WTC11 (cell line): ENCODE data around the gene RNF212B. TPM values are rescaled to one million over a fixed set of nuclear protein-coding genes. Genes with fewer than 3 reads are reported as not detected.

ENCODE experiments used
- ATAC-seq: fragments of 200-7000 bp; cut with Tn5 transposase; 2 replicates; pipeline ENCODE4 v1.10.0; 2021; ENCODE audit warnings: mild to moderate bottlenecking, moderate library complexity
- CTCF ChIA-PET: fragments of 300-600 bp; sonication (Branson Sonifier 250); formaldehyde crosslinking; loops from one replicate; lab custom pipeline; 2021; ENCODE audit warnings: antibody characterized with exemption; lab: Charles Lee
- POLR2A ChIA-PET: fragments of 350-600 bp; sonication (Branson Sonifier 250); formaldehyde crosslinking; loops from one replicate; lab custom pipeline; 2021; ENCODE audit warnings: antibody characterized with exemption; lab: Charles Lee
- DNase-seq: peaks from one replicate; pipeline ENCODE4 v3.0.0; 2021; ENCODE audit warnings: low spot score
- H3K27ac Mint-ChIP-seq: 2 replicates; pipeline ENCODE4 v1.8.0; 2021; ENCODE audit warnings: mixed read lengths
- H3K27me3 Mint-ChIP-seq: 2 replicates; pipeline ENCODE4 v1.8.0; 2021; ENCODE audit warnings: low read depth, mild to moderate bottlenecking, moderate library complexity, mixed read lengths
- H3K36me3 Mint-ChIP-seq: 2 replicates; pipeline ENCODE4 v1.8.0; 2021; ENCODE audit warnings: mixed read lengths
- H3K4me1 Mint-ChIP-seq: 2 replicates; pipeline ENCODE4 v1.8.0; 2022; ENCODE audit warnings: mixed read lengths
- H3K4me3 Mint-ChIP-seq: 2 replicates; pipeline ENCODE4 v1.8.0; 2021; ENCODE audit warnings: mild to moderate bottlenecking, moderate library complexity, mixed read lengths
- H3K9me3 Mint-ChIP-seq: 2 replicates; pipeline ENCODE4 v1.8.0; 2021; ENCODE audit warnings: mixed read lengths
- AFF4 ChIP-seq: sonication (generic); formaldehyde crosslinking; IDR thresholded peaks from 2 replicates; pipeline ENCODE4 v1.8.1; 2023; ENCODE audit warnings: mild to moderate bottlenecking, missing genetic modification reagents, borderline replicate concordance
- ARID4B ChIP-seq: sonication (generic); formaldehyde crosslinking; IDR thresholded peaks from 2 replicates; pipeline ENCODE4 v1.8.0; 2023; ENCODE audit warnings: missing genetic modification reagents, mild to moderate bottlenecking, borderline replicate concordance
- E2F1 ChIP-seq: sonication (generic); formaldehyde crosslinking; IDR thresholded peaks from 2 replicates; pipeline ENCODE4 v1.8.0; 2022; ENCODE audit warnings: mild to moderate bottlenecking, missing genetic modification reagents
- FOXJ3 ChIP-seq: sonication (generic); formaldehyde crosslinking; IDR thresholded peaks from 2 replicates; pipeline ENCODE4 v1.9.0; 2021; ENCODE audit warnings: missing genetic modification reagents, mild to moderate bottlenecking, borderline replicate concordance
- GRHL2 ChIP-seq: fragments of 250-450 bp; sonication (Bioruptor Pico); IDR thresholded peaks from 2 replicates; pipeline ENCODE4 v1.8.0; 2022; ENCODE audit warnings: mild to moderate bottlenecking, moderate library complexity; ENCODE audit not compliant: insufficient replicate concordance, severe bottlenecking
- IRF2 ChIP-seq: sonication (generic); formaldehyde crosslinking; IDR thresholded peaks from 2 replicates; pipeline ENCODE4 v1.8.0; 2022; ENCODE audit warnings: low read depth, missing genetic modification reagents, borderline replicate concordance
- NFE2L1 ChIP-seq: sonication (generic); formaldehyde crosslinking; IDR thresholded peaks from 2 replicates; pipeline ENCODE4 v1.8.1; 2023; ENCODE audit warnings: missing genetic modification reagents
- NFYB ChIP-seq: sonication (generic); formaldehyde crosslinking; conservative IDR thresholded peaks from 2 replicates; pipeline ENCODE4 v1.8.0; 2022; ENCODE audit warnings: low read depth, missing genetic modification reagents
- OVOL2 ChIP-seq: fragments of 250-450 bp; sonication (Bioruptor Pico); IDR thresholded peaks from 2 replicates; pipeline ENCODE4 v1.9.0; 2021; ENCODE audit warnings: mild to moderate bottlenecking, borderline replicate concordance
- TEAD4 ChIP-seq: sonication (generic); formaldehyde crosslinking; IDR thresholded peaks from 2 replicates; pipeline ENCODE4 v1.8.0; 2022; ENCODE audit warnings: mild to moderate bottlenecking, missing genetic modification reagents
- ZNF138 ChIP-seq: sonication (generic); formaldehyde crosslinking; conservative IDR thresholded peaks from 2 replicates; pipeline ENCODE4 v1.8.1; 2022; ENCODE audit warnings: mild to moderate bottlenecking, moderate library complexity, missing genetic modification reagents
- ZNF219 ChIP-seq: sonication (generic); formaldehyde crosslinking; IDR thresholded peaks from 2 replicates; pipeline ENCODE4 v1.8.0; 2023; ENCODE audit warnings: missing genetic modification reagents, mild to moderate bottlenecking, borderline replicate concordance
- ZNF396 ChIP-seq: fragments of 250-450 bp; sonication (Bioruptor Pico); IDR thresholded peaks from 2 replicates; pipeline ENCODE4 v1.8.0; 2021; ENCODE audit warnings: mild to moderate bottlenecking, moderate library complexity, borderline replicate concordance
- total RNA-seq: library from RNA; stranded (reverse); gene quantifications from 3 replicates; pipeline ENCODE4 v1.2.3, GENCODE V29; 2021
- TF ChIP-seq, protein P1 (sequence below): fragments of 250-450 bp; sonication (Bioruptor Pico); IDR thresholded peaks from 2 replicates; pipeline ENCODE4 v1.9.0; 2021; ENCODE audit warnings: moderate library complexity, mild to moderate bottlenecking, inconsistent platforms, borderline replicate concordance
- TF ChIP-seq, protein P2 (sequence below): sonication (generic); formaldehyde crosslinking; IDR thresholded peaks from 2 replicates; pipeline ENCODE4 v1.8.1; 2022; ENCODE audit warnings: mild to moderate bottlenecking, moderate library complexity, missing genetic modification reagents
- TF ChIP-seq, protein P3 (sequence below): sonication (generic); formaldehyde crosslinking; IDR thresholded peaks from 2 replicates; pipeline ENCODE4 v1.8.1; 2023; ENCODE audit warnings: mild to moderate bottlenecking, moderate library complexity, missing genetic modification reagents
- TF ChIP-seq, protein P4 (sequence below): sonication (generic); formaldehyde crosslinking; IDR thresholded peaks from 2 replicates; pipeline ENCODE4 v1.8.0; 2022; ENCODE audit warnings: missing genetic modification reagents
- TF ChIP-seq, protein P5 (sequence below): fragments of 200-600 bp; IDR thresholded peaks from 2 replicates; pipeline ENCODE4 v1.8.0; 2022; ENCODE audit warnings: antibody characterized with exemption

The RNF212B gene
- total RNA-seq, 1 experiment from 2014 or later = 0.46 TPM

GRCh38 chr14:23301969-23302289, 64.2 kb downstream of the RNF212B start:
- H3K4me1 Mint-ChIP-seq = peaks cover 10% of the 10 kb centered on the region
- ChIA-PET CTCF (interaction anchor here (0.6 to 3.7 kb wide), 15 partner anchors 8 to 257 kb away, joined by 3 to 27 read pairs (median 6); partner anchors contain the start of genes CEBPE, CMTM5, HOMEZ and PABPN1), POLR2A (interaction anchor here (0.7 to 2.7 kb wide), 4 partner anchors 19 to 207 kb away, joined by 3 to 18 read pairs (median 4); partner anchors contain the start of genes ACIN1, C14orf119 and PABPN1)
- H3K4me3 Mint-ChIP-seq = peak overlapping the region; percentile 74
- H3K9me3 Mint-ChIP-seq = no peaks in the 10 kb centered on the region
- H3K36me3 Mint-ChIP-seq = peaks cover 5% of the 10 kb centered on the region
- H3K27me3 Mint-ChIP-seq = peaks cover 58% of the 10 kb centered on the region
- no peak for DNase-seq
- ATAC-seq = peak; percentile 1
- H3K27ac Mint-ChIP-seq = no peak overlapping the region
- TF ChIP-seq ZNF138 (no peak), IRF2 (CRISPR knock-in tag) (no peak), FOXJ3 (no peak), ARID4B (CRISPR knock-in tag) (peak; percentile 67; the same call in 1 of the 2 replicates), ZNF396 (CRISPR knock-in tag) (no peak), E2F1 (0 out of 2 replicates have a peak, but pooled peaks have one; percentile 36), NFYB (CRISPR knock-in tag) (peak; percentile 54; the same call in 1 of the 2 replicates), TEAD4 (CRISPR knock-in tag) (no peak), ZNF219 (CRISPR knock-in tag) (0 out of 2 replicates have a peak, but pooled peaks have one; percentile 53), GRHL2 (CRISPR knock-in tag) (no peak), AFF4 (no peak), OVOL2 (CRISPR knock-in tag) (no peak), NFE2L1 (CRISPR knock-in tag) (no peak)
- TF ChIP-seq, protein P1, sequence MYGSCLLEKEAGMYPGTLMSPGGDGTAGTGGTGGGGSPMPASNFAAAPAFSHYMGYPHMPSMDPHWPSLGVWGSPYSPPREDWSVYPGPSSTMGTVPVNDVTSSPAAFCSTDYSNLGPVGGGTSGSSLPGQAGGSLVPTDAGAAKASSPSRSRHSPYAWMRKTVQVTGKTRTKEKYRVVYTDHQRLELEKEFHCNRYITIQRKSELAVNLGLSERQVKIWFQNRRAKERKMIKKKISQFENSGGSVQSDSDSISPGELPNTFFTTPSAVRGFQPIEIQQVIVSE (CRISPR knock-in tag) = no peak
- TF ChIP-seq, protein P2, sequence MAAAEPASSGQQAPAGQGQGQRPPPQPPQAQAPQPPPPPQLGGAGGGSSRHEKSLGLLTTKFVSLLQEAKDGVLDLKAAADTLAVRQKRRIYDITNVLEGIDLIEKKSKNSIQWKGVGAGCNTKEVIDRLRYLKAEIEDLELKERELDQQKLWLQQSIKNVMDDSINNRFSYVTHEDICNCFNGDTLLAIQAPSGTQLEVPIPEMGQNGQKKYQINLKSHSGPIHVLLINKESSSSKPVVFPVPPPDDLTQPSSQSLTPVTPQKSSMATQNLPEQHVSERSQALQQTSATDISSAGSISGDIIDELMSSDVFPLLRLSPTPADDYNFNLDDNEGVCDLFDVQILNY (CRISPR knock-in tag) = no peak; the same call in 1 of the 2 replicates
- TF ChIP-seq, protein P3, sequence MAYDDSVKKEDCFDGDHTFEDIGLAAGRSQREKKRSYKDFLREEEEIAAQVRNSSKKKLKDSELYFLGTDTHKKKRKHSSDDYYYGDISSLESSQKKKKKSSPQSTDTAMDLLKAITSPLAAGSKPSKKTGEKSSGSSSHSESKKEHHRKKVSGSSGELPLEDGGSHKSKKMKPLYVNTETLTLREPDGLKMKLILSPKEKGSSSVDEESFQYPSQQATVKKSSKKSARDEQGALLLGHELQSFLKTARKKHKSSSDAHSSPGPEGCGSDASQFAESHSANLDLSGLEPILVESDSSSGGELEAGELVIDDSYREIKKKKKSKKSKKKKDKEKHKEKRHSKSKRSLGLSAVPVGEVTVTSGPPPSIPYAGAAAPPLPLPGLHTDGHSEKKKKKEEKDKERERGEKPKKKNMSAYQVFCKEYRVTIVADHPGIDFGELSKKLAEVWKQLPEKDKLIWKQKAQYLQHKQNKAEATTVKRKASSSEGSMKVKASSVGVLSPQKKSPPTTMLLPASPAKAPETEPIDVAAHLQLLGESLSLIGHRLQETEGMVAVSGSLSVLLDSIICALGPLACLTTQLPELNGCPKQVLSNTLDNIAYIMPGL = peak; percentile 23; the same call in 1 of the 2 replicates
- TF ChIP-seq, protein P4, sequence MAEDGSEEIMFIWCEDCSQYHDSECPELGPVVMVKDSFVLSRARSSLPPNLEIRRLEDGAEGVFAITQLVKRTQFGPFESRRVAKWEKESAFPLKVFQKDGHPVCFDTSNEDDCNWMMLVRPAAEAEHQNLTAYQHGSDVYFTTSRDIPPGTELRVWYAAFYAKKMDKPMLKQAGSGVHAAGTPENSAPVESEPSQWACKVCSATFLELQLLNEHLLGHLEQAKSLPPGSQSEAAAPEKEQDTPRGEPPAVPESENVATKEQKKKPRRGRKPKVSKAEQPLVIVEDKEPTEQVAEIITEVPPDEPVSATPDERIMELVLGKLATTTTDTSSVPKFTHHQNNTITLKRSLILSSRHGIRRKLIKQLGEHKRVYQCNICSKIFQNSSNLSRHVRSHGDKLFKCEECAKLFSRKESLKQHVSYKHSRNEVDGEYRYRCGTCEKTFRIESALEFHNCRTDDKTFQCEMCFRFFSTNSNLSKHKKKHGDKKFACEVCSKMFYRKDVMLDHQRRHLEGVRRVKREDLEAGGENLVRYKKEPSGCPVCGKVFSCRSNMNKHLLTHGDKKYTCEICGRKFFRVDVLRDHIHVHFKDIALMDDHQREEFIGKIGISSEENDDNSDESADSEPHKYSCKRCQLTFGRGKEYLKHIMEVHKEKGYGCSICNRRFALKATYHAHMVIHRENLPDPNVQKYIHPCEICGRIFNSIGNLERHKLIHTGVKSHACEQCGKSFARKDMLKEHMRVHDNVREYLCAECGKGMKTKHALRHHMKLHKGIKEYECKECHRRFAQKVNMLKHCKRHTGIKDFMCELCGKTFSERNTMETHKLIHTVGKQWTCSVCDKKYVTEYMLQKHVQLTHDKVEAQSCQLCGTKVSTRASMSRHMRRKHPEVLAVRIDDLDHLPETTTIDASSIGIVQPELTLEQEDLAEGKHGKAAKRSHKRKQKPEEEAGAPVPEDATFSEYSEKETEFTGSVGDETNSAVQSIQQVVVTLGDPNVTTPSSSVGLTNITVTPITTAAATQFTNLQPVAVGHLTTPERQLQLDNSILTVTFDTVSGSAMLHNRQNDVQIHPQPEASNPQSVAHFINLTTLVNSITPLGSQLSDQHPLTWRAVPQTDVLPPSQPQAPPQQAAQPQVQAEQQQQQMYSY (CRISPR knock-in tag) = no peak
- TF ChIP-seq, protein P5, sequence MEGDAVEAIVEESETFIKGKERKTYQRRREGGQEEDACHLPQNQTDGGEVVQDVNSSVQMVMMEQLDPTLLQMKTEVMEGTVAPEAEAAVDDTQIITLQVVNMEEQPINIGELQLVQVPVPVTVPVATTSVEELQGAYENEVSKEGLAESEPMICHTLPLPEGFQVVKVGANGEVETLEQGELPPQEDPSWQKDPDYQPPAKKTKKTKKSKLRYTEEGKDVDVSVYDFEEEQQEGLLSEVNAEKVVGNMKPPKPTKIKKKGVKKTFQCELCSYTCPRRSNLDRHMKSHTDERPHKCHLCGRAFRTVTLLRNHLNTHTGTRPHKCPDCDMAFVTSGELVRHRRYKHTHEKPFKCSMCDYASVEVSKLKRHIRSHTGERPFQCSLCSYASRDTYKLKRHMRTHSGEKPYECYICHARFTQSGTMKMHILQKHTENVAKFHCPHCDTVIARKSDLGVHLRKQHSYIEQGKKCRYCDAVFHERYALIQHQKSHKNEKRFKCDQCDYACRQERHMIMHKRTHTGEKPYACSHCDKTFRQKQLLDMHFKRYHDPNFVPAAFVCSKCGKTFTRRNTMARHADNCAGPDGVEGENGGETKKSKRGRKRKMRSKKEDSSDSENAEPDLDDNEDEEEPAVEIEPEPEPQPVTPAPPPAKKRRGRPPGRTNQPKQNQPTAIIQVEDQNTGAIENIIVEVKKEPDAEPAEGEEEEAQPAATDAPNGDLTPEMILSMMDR = no peak
